WERI-Rb-1 (cell line): ENCODE measurements around the gene ATXN1.

Source experiments
- DNase-seq: peaks from one replicate; pipeline ENCODE4 v3.0.0-alpha.2; 2020
- H3K27ac ChIP-seq: fragments of 250-450 bp; sonication (Bioruptor Pico); 2 replicates; pipeline ENCODE4 v1.5.1; 2020; ENCODE audit warnings: mild to moderate bottlenecking, moderate library complexity
- H3K27me3 ChIP-seq: fragments of 250-450 bp; sonication (Bioruptor Pico); 2 replicates; pipeline ENCODE4 v1.5.1; 2021; ENCODE audit warnings: mild to moderate bottlenecking, low read depth, moderate library complexity; ENCODE audit not compliant: insufficient read depth, severe bottlenecking
- H3K36me3 ChIP-seq: fragments of 250-450 bp; sonication (Bioruptor Pico); 2 replicates; pipeline ENCODE4 v1.5.1; 2020; ENCODE audit warnings: mild to moderate bottlenecking, moderate library complexity
- H3K4me3 ChIP-seq: 2 replicates; pipeline ENCODE4 v1.5.1; 2011; ENCODE audit warnings: low read depth, mild to moderate bottlenecking, control low read depth, low read length
- H3K9me3 ChIP-seq: fragments of 250-450 bp; sonication (Bioruptor Pico); 2 replicates; pipeline ENCODE4 v1.5.1; 2021; ENCODE audit warnings: mild to moderate bottlenecking, moderate library complexity; ENCODE audit not compliant: severe bottlenecking
- TF ChIP-seq, protein P1 (sequence below): IDR thresholded peaks from 2 replicates; pipeline ENCODE4 v1.5.1; 2011; ENCODE audit warnings: low read depth, mild to moderate bottlenecking, control low read depth, inconsistent platforms, low read length

ATXN1 gene

DNA sequence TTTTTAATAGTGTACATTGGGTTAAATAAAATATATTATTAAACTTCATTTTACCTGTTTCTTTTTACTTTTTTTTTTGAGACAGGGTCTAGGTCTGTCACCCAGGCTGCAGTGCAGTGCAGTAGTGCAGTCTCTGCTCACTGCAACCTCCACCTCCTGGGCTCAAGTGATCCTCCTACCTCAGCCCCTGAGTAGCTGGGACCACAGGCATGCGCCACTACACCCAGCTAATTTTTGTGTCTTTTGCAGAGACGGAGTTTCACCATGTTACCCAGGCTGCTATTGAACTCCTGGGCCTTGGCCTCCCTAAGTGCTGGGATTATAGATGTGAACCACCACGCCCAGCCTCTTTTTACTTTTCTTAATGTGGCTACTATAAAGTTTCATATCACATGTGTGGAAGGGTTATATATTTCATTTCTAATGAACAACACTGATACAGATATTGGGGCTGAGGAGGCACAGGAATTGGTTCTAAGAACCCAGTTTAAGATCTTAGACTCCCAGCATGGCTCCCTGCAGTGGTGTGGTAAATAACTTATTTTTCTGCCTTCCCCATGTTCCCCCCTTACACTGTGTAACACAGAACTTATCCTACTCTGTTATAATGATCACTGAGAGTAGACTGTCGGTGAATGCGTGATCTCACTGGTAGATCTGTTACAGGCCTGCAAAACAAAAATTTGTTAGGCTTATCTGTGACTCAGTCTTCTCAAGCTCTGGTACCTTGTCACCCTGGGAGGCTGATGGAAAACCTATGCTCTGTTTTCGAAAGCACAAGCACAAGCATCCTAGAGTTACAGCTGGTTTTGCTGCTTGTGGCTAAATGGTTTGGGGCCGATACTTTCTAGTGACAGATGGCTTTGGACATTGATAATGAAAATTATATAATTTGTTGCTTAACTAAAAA, 5.8 kb upstream of the ATXN1 start:
- H3K4me3 ChIP-seq, result no peak overlapping the region
- DNase-seq, result no peak
- no peaks in the 10 kb centered on the region for H3K36me3 ChIP-seq
- H3K9me3 ChIP-seq, result no peaks in the 10 kb centered on the region
- H3K27me3 ChIP-seq, result peaks cover 12% of the 10 kb centered on the region
- no peak overlapping the region for H3K27ac ChIP-seq
- TF ChIP-seq, protein P1, sequence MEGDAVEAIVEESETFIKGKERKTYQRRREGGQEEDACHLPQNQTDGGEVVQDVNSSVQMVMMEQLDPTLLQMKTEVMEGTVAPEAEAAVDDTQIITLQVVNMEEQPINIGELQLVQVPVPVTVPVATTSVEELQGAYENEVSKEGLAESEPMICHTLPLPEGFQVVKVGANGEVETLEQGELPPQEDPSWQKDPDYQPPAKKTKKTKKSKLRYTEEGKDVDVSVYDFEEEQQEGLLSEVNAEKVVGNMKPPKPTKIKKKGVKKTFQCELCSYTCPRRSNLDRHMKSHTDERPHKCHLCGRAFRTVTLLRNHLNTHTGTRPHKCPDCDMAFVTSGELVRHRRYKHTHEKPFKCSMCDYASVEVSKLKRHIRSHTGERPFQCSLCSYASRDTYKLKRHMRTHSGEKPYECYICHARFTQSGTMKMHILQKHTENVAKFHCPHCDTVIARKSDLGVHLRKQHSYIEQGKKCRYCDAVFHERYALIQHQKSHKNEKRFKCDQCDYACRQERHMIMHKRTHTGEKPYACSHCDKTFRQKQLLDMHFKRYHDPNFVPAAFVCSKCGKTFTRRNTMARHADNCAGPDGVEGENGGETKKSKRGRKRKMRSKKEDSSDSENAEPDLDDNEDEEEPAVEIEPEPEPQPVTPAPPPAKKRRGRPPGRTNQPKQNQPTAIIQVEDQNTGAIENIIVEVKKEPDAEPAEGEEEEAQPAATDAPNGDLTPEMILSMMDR, result no peak

DNA sequence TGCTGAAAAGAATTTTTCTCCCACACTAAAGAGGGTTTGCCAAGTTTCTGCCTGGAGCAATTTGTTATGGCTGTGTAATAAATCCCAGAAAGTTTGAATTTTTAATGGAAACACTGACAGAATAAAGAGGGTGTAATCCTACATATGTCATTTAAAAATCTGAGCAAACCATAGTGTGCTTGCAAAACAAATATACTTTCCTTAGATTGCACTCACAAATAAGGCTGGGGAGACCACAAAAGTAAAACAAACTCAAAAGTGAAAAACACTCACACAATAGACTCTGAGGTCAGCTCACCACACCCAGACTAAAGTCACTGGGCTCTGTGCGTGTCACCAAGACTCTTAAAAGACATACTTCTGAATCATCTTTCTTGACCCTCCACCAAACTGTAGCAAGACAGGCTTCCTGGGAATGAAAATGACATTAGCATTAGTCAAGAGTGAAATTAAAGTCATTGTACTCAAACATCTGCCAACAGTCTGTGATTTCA, 4.8 kb upstream of the ATXN1 start:
- no peak overlapping the region for H3K27ac ChIP-seq
- TF ChIP-seq, protein P1, result no peak
- DNase-seq, result no peak

DNA sequence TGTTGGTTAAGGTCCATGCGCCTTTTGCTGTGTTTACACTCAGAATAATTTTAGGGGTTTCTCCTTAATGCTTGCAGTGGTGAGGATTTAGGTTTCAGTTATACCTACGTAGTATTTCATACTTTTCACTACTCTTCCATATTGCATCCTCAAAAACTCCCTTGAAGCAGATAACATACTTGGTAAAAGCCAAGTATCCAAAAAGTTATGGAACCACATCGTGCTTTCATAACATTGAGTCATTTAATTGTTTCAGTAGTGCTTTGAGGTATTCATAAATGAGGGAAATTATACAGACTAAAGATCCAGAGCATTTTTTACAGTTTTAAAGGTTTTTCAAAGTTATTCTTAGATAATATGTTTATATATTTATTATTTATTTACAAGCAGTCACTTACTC, 4.0 kb upstream of the ATXN1 start:
- DNase-seq, result no peak
- H3K27me3 ChIP-seq, result peaks cover 12% of the 10 kb centered on the region
- TF ChIP-seq, protein P1, result no peak
- H3K27ac ChIP-seq, result no peak overlapping the region
- H3K4me3 ChIP-seq, result no peak overlapping the region
- no peaks in the 10 kb centered on the region for H3K36me3 ChIP-seq
- H3K9me3 ChIP-seq, result no peaks in the 10 kb centered on the region

More for the DNA sequence above, 4.8 kb upstream of the ATXN1 start:
- Histone ChIP-seq H3K4me3 (no peak overlapping the region), H3K9me3 (no peaks in the 10 kb centered on the region), H3K27me3 (peaks cover 12% of the 10 kb centered on the region), H3K36me3 (no peaks in the 10 kb centered on the region)

DNA sequence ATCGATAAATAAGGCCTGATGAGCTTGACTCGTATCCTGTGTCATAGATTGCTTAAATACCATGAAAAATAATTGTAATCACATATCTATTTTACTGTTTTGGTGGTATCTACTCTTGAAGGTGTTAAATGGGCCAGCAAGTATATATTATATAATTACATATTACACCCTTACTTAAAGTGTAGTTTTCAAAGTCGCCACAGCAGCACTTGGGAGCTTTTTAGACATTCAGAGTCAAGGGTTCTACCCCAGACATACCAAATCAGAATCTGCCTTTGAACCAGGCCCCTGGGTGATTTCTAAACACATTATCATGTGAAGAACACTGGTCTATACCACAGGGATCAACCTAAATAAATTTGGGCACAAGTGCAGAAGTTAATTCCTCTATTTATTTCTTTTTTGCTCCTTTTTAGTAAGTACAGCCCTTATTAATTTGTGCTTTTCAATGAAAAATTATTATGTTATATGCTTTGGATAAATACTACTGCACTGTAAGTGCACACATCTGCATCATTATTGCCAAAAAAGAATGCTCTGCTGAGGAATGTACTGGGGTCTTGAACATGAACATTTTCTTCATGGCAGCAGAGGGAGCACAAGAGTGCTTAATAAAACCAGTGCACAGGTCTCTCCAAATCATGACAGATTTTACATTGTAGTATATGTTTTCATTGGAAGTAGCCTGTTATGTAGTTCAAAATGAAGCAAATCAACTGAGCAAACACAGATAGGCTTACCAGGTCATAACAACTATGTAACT, 3.1 kb upstream of the ATXN1 start:
- Histone ChIP-seq H3K27me3 (peaks cover 18% of the 10 kb centered on the region), H3K27ac (no peak overlapping the region), H3K9me3 (no peaks in the 10 kb centered on the region), H3K36me3 (no peaks in the 10 kb centered on the region), H3K4me3 (no peak overlapping the region)
- DNase-seq, result no peak
- TF ChIP-seq, protein P1, result peak; percentile 41

DNA sequence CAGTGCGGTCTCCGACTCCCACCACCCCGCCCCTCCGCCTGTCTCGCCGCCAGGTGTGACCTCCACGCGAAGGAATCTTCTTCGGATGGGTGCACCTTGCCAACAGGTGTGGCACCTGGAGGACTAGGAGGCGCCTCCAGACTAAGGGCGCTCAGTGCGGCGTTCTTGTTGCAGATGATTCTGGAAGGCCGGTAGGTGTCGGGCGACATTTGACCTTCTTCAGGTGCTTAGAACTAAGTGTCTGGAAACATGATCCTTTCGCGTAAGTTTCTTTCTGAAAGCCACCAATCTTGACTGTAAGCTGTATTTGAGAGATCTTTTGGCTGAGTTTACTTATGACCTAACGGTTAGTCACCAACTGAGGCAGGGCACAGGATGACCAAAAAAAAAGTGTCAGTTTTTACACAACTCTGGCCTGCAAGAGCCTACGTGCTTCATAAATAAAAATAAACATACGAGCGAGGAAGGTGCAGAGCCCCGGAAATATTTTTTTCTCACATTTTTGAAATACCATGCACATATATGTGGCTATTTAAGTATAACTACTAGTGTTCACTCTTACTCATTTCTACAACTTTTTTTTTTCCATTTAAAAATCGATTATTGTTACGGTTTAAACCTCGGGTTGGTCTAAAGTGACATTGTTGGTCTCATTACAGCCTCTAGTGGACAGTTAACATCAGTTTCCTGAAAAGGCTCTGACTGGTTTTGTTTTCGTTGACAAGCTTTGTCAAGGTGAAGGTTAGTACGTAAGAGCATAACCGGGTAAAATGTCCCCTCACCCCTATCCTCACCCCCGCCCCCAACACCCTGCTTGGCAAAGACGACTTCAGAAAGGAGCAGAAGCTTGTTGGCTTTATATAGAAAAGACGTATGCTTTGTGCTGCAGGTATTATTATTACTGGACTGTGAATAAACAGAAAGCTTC, 1.6 kb upstream of the ATXN1 start:
- Histone ChIP-seq H3K4me3 (peak overlapping the region; percentile 61), H3K9me3 (no peaks in the 10 kb centered on the region), H3K36me3 (no peaks in the 10 kb centered on the region), H3K27me3 (peaks cover 24% of the 10 kb centered on the region), H3K27ac (no peak overlapping the region)
- TF ChIP-seq, protein P1, result peak; percentile 85
- DNase-seq, result no peak
